Activated CD4-positive, CD25-positive, alpha-beta regulatory T cell (primary cell): ENCODE data around the gene REXO2.

Source experiments
- DNase-seq, 4 experiments: peaks; one replicate each; lab custom pipeline; 2025; lab: John Stamatoyannopoulos, UW

Gene REXO2

GRCh38 chr11:114440971-114441763 is 1.9 kb downstream of the REXO2 start:
- DNase-seq, result no peak

- DNase-seq, result no peak
Observed at GRCh38 chr11:114441921-114442320, 2.7 kb downstream of the REXO2 start.

- no peak for DNase-seq
Observed at GRCh38 chr11:114442536-114442935, 3.3 kb downstream of the REXO2 start.

GRCh38 chr11:114447444-114447843 is 8.2 kb downstream of the REXO2 start:
- no peak for DNase-seq

GRCh38 chr11:114447892-114448291 is 8.6 kb downstream of the REXO2 start:
- no peak for DNase-seq

- no peak for DNase-seq
Observed at GRCh38 chr11:114448749-114449482, 9.6 kb downstream of the REXO2 start.

- DNase-seq, result no peak
Observed at GRCh38 chr11:114449845-114450244, 10.6 kb downstream of the REXO2 start.

- DNase-seq, result no peak
Observed at GRCh38 chr11:114452399-114452798, 13.1 kb downstream of the REXO2 start.

- DNase-seq, result no peak
Observed at GRCh38 chr11:114463999-114464398, 24.7 kb downstream of the REXO2 start.

GRCh38 chr11:114466742-114467141 is 27.5 kb downstream of the REXO2 start:
- no peak for DNase-seq

GRCh38 chr11:114472661-114473060 is 33.4 kb downstream of the REXO2 start:
- no peak for DNase-seq

GRCh38 chr11:114478001-114478410 is 38.7 kb downstream of the REXO2 start:
- DNase-seq, result no peak

GRCh38 chr11:114478768-114479167 is 39.5 kb downstream of the REXO2 start:
- DNase-seq, result no peak

GRCh38 chr11:114479331-114479730 is 40.1 kb downstream of the REXO2 start:
- DNase-seq, result no peak

GRCh38 chr11:114482114-114482513 is 42.8 kb downstream of the REXO2 start:
- DNase-seq, result no peak

GRCh38 chr11:114483929-114484328 is 44.7 kb downstream of the REXO2 start:
- no peak for DNase-seq

GRCh38 chr11:114496915-114497314 is 57.6 kb downstream of the REXO2 start:
- DNase-seq, result no peak

GRCh38 chr11:114499756-114500155 is 60.5 kb downstream of the REXO2 start:
- DNase-seq, result no peak
